Loucy (cell line): Measurements from ENCODE around the gene IFI27L2.

Experiments
- H2AFZ ChIP-seq: fragments of 200-600 bp; sonication (generic); 2 replicates; pipeline ENCODE4 v1.6.0; 2016; ENCODE audit warnings: antibody characterized with exemption, mild to moderate bottlenecking, low read length, moderate library complexity
- H3F3A ChIP-seq: fragments of 200-600 bp; 2 replicates; pipeline ENCODE4 v1.6.0; 2016; ENCODE audit warnings: antibody characterized with exemption, low read depth, mild to moderate bottlenecking
- H3K27me3 ChIP-seq: fragments of 200-600 bp; sonication (generic); 2 replicates; pipeline ENCODE4 v1.6.1; 2014; ENCODE audit warnings: low read length, mild to moderate bottlenecking; ENCODE audit not compliant: insufficient read depth, poor library complexity, severe bottlenecking
- H3K36me3 ChIP-seq: fragments of 200-600 bp; sonication (generic); 2 replicates; pipeline ENCODE4 v1.6.1; 2016; ENCODE audit warnings: low read length; ENCODE audit not compliant: insufficient read depth
- H3K4me1 ChIP-seq: fragments of 200-600 bp; sonication (generic); 2 replicates; pipeline ENCODE4 v1.5.1; 2014; ENCODE audit warnings: low read length, mild to moderate bottlenecking; ENCODE audit not compliant: insufficient read depth, poor library complexity, severe bottlenecking
- H3K4me2 ChIP-seq: fragments of 200-600 bp; sonication (generic); 2 replicates; pipeline ENCODE4 v1.6.0; 2014; ENCODE audit warnings: antibody characterized with exemption, low read length, low read depth, mild to moderate bottlenecking; ENCODE audit not compliant: poor library complexity, severe bottlenecking
- H3K4me3 ChIP-seq: fragments of 200-600 bp; sonication (generic); 2 replicates; pipeline ENCODE4 v1.5.1; 2014; ENCODE audit warnings: low read length, mild to moderate bottlenecking, mixed read lengths; ENCODE audit not compliant: poor library complexity, severe bottlenecking
- H3K79me2 ChIP-seq: fragments of 200-600 bp; sonication (generic); 2 replicates; pipeline ENCODE4 v1.6.1; 2014; ENCODE audit warnings: low read length; ENCODE audit not compliant: insufficient read depth
- H3K9ac ChIP-seq: fragments of 200-600 bp; sonication (generic); 2 replicates; pipeline ENCODE4 v1.6.0; 2014; ENCODE audit warnings: mild to moderate bottlenecking, low read depth, low read length, moderate library complexity; ENCODE audit not compliant: poor library complexity, severe bottlenecking
- H3K9me2 ChIP-seq: fragments of 200-600 bp; sonication (generic); replicated peaks from 2 replicates; pipeline ENCODE4 v1.6.1; 2016; ENCODE audit warnings: low read depth, low read length, mixed read lengths
- H3K9me3 ChIP-seq: fragments of 200-600 bp; sonication (generic); 2 replicates; pipeline ENCODE4 v1.6.1; 2014; ENCODE audit warnings: mild to moderate bottlenecking, antibody characterized with exemption, low read length, low read depth; ENCODE audit not compliant: insufficient read depth
- H4K20me1 ChIP-seq: fragments of 200-600 bp; sonication (generic); 2 replicates; pipeline ENCODE4 v1.6.0; 2014; ENCODE audit warnings: antibody characterized with exemption, low read length, mild to moderate bottlenecking; ENCODE audit not compliant: insufficient read depth, poor library complexity, severe bottlenecking
- CTCF ChIP-seq: fragments of 200-600 bp; sonication (generic); conservative IDR thresholded peaks from 2 replicates; pipeline ENCODE4 v1.5.1; 2014; ENCODE audit warnings: mild to moderate bottlenecking, antibody characterized with exemption, low read length
- EZH2phosphoT487 ChIP-seq: fragments of 200-600 bp; IDR thresholded peaks from 2 replicates; pipeline ENCODE4 v1.6.1; 2018; ENCODE audit warnings: antibody characterized with exemption, mild to moderate bottlenecking, moderate library complexity, borderline replicate concordance

Gene IFI27L2

GRCh38 chr14:94173885-94174603 is 44.6 kb upstream of the IFI27L2 start, which contains the start of gene PPP4R4:
Gene PPP4R4 (plus strand): TSS chr14:94174322. CDS start chr14:94174466, 144 bp downstream.
- peaks cover 9% of the 10 kb centered on the region for H3K4me1 ChIP-seq
- peaks cover 2% of the 10 kb centered on the region; the same call in 1 of the 2 replicates for H3F3A ChIP-seq
- peak within 1 kb of the TSS; percentile 75 for H3K4me2 ChIP-seq
- H3K36me3 ChIP-seq: no peaks in the 10 kb centered on the region
- no peaks in the 10 kb centered on the region for H3K9me3 ChIP-seq
- H4K20me1 ChIP-seq: no peaks in the 10 kb centered on the region
- peak within 1 kb of the TSS; percentile 82 for H3K4me3 ChIP-seq
- peak within 1 kb of the TSS; percentile 72 for H3K9ac ChIP-seq
- H3K27me3 ChIP-seq: no peaks in the 10 kb centered on the region
- TF ChIP-seq CTCF (no peak), EZH2phosphoT487 (no peak)
- H2AFZ ChIP-seq: peak within 1 kb of the TSS; percentile 92
- no peaks in the 10 kb centered on the region for H3K79me2 ChIP-seq
- no peaks in the 10 kb centered on the region for H3K9me2 ChIP-seq

GRCh38 chr14:94173471-94173884 is 44.1 kb upstream of the IFI27L2 start:
- TF ChIP-seq CTCF: no peak
- no peak for TF ChIP-seq EZH2phosphoT487
- Histone ChIP-seq H3K9me2 (no peaks in the 10 kb centered on the region), H3K4me3 (peak overlapping the region; percentile 82), H3K4me2 (peak overlapping the region; percentile 75), H3K9ac (peak overlapping the region; percentile 72), H4K20me1 (no peaks in the 10 kb centered on the region), H3K4me1 (peaks cover 9% of the 10 kb centered on the region), H3K79me2 (no peaks in the 10 kb centered on the region), H3K36me3 (no peaks in the 10 kb centered on the region), H3F3A (peaks cover 2% of the 10 kb centered on the region; the same call in 1 of the 2 replicates), H3K9me3 (no peaks in the 10 kb centered on the region), H2AFZ (peak overlapping the region; percentile 92), H3K27me3 (no peaks in the 10 kb centered on the region)

GRCh38 chr14:94172545-94172944 is 43.1 kb upstream of the IFI27L2 start:
- Histone ChIP-seq H3F3A (peaks cover 2% of the 10 kb centered on the region; the same call in 1 of the 2 replicates), H3K9ac (no peak overlapping the region), H3K36me3 (no peaks in the 10 kb centered on the region), H3K4me2 (peak overlapping the region; percentile 75), H3K27me3 (no peaks in the 10 kb centered on the region), H3K9me3 (no peaks in the 10 kb centered on the region), H3K9me2 (no peaks in the 10 kb centered on the region), H3K4me1 (peaks cover 9% of the 10 kb centered on the region), H2AFZ (no peak overlapping the region), H3K4me3 (no peak overlapping the region), H4K20me1 (no peaks in the 10 kb centered on the region), H3K79me2 (no peaks in the 10 kb centered on the region)
- TF ChIP-seq CTCF (no peak), EZH2phosphoT487 (no peak)
